ENCODE measurements around the gene MRNIP. TPM values are rescaled to one million over a fixed set of nuclear protein-coding genes. Genes with fewer than 3 reads are reported as not detected.

MRNIP gene
- total and polyA plus RNA-seq, 5 donors from 2014 or later, result 10.2 to 46.4 (median 18.2) TPM

DNA sequence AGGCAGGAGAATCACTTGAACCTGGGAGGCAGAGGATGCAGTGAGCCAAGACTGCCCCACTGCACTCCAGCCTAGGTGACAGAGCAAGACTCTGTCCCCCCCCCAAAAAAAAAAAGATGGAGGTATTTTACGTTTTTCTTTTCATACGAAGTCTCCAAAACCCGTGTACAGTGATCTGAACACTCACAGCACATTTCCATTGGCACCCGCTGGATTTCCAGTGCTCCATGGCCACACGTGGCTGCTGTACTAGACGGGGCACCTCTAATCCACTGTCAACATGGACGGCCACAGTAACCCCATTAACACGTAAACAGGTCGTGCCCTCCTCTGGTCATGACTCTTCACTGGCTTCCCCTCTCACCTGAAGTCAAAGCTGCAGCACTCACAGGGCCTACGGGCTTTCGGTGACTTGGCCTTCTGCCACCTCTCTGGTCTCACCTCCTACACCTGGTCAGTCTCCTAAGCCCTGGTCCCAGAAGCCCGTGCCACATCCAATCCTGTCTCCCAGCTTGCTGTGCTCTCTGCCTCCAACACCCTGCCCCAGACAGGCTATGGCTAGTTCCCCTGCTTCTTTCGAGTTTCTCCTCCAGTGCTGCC is 27.0 kb upstream of the MRNIP start:
- Histone ChIP-seq H3K4me1 (ENCODE audit: control insufficient read depth, insufficient read depth, low read length, poor library complexity, severe bottlenecking) (no peaks in the 10 kb centered on the region), H3K9me3 (ENCODE audit: control insufficient read depth in 2 of 2, low read length in 2 of 2) (peaks cover 13 to 21% of the 10 kb centered on the region in 2 experiments), H3K36me3 (ENCODE audit: control insufficient read depth, insufficient read depth, low read length) (peaks cover 41% of the 10 kb centered on the region), H3K27me3 (ENCODE audit: control insufficient read depth, insufficient read depth, low read length) (no peaks in the 10 kb centered on the region), H3K27ac (ENCODE audit: insufficient read depth, low read length, poor library complexity, severe bottlenecking) (no peak overlapping the region), H3K4me3 (ENCODE audit: low read depth, low read length) (no peak overlapping the region)
- H3K4me3 Mint-ChIP-seq, result no peak overlapping the region
- peaks cover 49% of the 10 kb centered on the region for H3K36me3 Mint-ChIP-seq
- H3K27me3 Mint-ChIP-seq, result no peaks in the 10 kb centered on the region
- peaks cover 0 to 27% (median 6%) of the 10 kb centered on the region in 7 donors for H3K9me3 Mint-ChIP-seq
- DNase-seq, result no peak
- peaks cover 0 to 2% (median 0%) of the 10 kb centered on the region in 4 donors for H3K4me1 Mint-ChIP-seq
- no peak overlapping the region for H3K27ac Mint-ChIP-seq
- ATAC-seq (ENCODE audit: low read depth in 2 of 2), result no peak

DNA sequence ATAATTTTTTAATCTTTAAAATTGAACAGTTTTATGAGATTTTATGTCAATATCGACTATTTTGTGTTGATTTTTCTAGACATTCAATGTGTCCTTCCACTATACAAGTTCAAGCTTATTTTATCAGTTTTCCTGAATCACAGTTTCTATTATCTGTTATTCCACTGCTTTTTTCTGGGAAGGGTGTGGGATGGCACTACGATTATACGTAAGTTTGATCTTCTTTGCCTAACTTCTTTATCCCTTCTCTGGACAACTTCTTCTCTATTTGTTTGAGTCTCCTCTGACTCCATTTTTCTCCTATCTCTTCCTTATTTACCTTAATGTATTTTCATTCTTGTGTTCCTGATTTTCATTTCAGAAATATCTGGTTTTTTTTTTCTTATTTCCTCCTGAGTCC is 24.5 kb upstream of the MRNIP start:
- no peak for ATAC-seq (ENCODE audit: low read depth in 2 of 2)
- H3K27me3 Mint-ChIP-seq, result no peaks in the 10 kb centered on the region
- H3K36me3 ChIP-seq (ENCODE audit: control insufficient read depth, insufficient read depth, low read length), result peaks cover 29% of the 10 kb centered on the region

DNA sequence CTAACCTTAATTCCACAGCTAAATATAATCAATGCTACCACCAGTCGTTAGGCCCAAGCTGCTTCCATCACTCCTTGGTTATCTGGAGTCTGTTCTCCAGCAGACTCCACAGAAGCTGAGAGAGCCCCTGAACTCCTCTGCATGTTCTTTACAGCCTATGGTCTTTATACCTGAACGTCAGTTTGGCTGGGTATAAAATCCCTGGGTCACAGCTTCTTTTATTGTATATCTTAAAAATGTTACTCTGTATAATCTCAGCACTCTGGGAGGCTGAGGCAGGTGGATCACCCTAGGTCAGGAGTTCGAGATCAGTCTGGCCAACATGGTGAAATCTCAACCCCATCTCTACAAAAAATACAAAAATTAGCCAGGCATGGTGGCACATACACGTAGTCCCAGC is 23.7 kb upstream of the MRNIP start:
- peaks cover 50% of the 10 kb centered on the region for H3K36me3 Mint-ChIP-seq
- no peaks in the 10 kb centered on the region for H3K27me3 ChIP-seq (ENCODE audit: control insufficient read depth, insufficient read depth, low read length)
- peaks cover 27% of the 10 kb centered on the region for H3K36me3 ChIP-seq (ENCODE audit: control insufficient read depth, insufficient read depth, low read length)
- peaks cover 0 to 2% (median 0%) of the 10 kb centered on the region in 4 donors for H3K4me1 Mint-ChIP-seq
- H3K4me3 ChIP-seq (ENCODE audit: low read depth, low read length), result no peak overlapping the region
- H3K4me1 ChIP-seq (ENCODE audit: control insufficient read depth, insufficient read depth, low read length, poor library complexity, severe bottlenecking), result no peaks in the 10 kb centered on the region
- ATAC-seq (ENCODE audit: low read depth in 2 of 2) (no peak), DNase-seq (no peak)
- no peak overlapping the region for H3K27ac ChIP-seq (ENCODE audit: insufficient read depth, low read length, poor library complexity, severe bottlenecking)
- peaks cover 13 to 21% of the 10 kb centered on the region in 2 experiments for H3K9me3 ChIP-seq (ENCODE audit: control insufficient read depth in 2 of 2, low read length in 2 of 2)
- no peak overlapping the region for H3K27ac Mint-ChIP-seq
- no peak overlapping the region for H3K4me3 Mint-ChIP-seq
- peaks cover 0 to 27% (median 6%) of the 10 kb centered on the region in 7 donors for H3K9me3 Mint-ChIP-seq
- no peaks in the 10 kb centered on the region for H3K27me3 Mint-ChIP-seq

More for the DNA sequence above, 24.5 kb upstream of the MRNIP start:
- Histone ChIP-seq H3K9me3 (ENCODE audit: control insufficient read depth in 2 of 2, low read length in 2 of 2) (peaks cover 13 to 21% of the 10 kb centered on the region in 2 experiments), H3K27me3 (ENCODE audit: control insufficient read depth, insufficient read depth, low read length) (no peaks in the 10 kb centered on the region), H3K27ac (ENCODE audit: insufficient read depth, low read length, poor library complexity, severe bottlenecking) (no peak overlapping the region), H3K4me1 (ENCODE audit: control insufficient read depth, insufficient read depth, low read length, poor library complexity, severe bottlenecking) (no peaks in the 10 kb centered on the region), H3K4me3 (ENCODE audit: low read depth, low read length) (no peak overlapping the region)
- Mint-ChIP-seq H3K27ac (no peak overlapping the region), H3K36me3 (peaks cover 49% of the 10 kb centered on the region), H3K4me1 (peaks cover 0 to 2% (median 0%) of the 10 kb centered on the region in 4 donors), H3K9me3 (peaks cover 0 to 27% (median 6%) of the 10 kb centered on the region in 7 donors), H3K4me3 (no peak overlapping the region)
- DNase-seq, result no peak

DNA sequence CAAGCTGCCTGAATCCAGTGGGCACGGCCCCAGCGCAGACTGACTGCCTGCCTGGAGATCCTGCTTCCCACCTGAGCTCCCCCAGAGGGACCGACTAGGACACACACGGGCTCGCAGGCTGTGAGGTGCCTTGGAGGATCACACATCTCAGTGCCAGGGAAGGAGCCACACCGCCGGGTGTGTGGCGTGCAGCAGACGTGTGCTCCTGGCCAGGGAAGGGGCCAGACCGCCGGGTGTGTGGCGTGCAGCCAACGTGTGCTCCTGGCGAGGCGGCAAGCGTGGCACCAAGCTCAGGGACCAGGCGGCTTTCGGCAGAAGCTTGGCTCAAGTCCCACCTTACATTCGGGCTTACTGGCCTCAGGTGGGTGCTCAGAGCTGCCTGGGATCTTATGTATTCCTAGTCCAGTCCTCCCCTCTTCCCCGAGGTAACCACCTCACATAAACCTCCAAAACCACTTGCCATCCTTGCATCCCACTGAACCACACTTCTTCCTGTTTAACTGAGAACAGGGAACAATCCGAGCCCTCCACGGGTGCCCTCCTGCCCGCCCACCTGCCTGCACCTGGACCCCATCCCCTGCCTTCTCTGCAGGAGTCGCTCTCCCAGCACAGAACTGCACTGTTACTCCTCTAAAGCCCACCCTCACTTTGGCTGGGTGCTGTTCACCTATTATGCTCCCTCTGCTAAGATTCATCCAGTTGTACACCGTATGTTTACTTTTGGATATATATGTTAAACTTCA is 22.4 kb upstream of the MRNIP start:
- Mint-ChIP-seq H3K4me1 (peaks cover 0 to 2% (median 0%) of the 10 kb centered on the region in 4 donors), H3K27me3 (no peaks in the 10 kb centered on the region), H3K36me3 (peaks cover 44% of the 10 kb centered on the region), H3K9me3 (peaks cover 0 to 26% (median 4%) of the 10 kb centered on the region in 7 donors), H3K27ac (no peak overlapping the region), H3K4me3 (no peak overlapping the region)
- Histone ChIP-seq H3K27me3 (ENCODE audit: control insufficient read depth, insufficient read depth, low read length) (no peaks in the 10 kb centered on the region), H3K4me1 (ENCODE audit: control insufficient read depth, insufficient read depth, low read length, poor library complexity, severe bottlenecking) (no peaks in the 10 kb centered on the region), H3K4me3 (ENCODE audit: low read depth, low read length) (no peak overlapping the region), H3K36me3 (ENCODE audit: control insufficient read depth, insufficient read depth, low read length) (peaks cover 26% of the 10 kb centered on the region), H3K9me3 (ENCODE audit: control insufficient read depth in 2 of 2, low read length in 2 of 2) (peaks cover 13 to 21% of the 10 kb centered on the region in 2 experiments), H3K27ac (ENCODE audit: insufficient read depth, low read length, poor library complexity, severe bottlenecking) (no peak overlapping the region)
- no peak for ATAC-seq (ENCODE audit: low read depth in 2 of 2)
- DNase-seq, result no peak

DNA sequence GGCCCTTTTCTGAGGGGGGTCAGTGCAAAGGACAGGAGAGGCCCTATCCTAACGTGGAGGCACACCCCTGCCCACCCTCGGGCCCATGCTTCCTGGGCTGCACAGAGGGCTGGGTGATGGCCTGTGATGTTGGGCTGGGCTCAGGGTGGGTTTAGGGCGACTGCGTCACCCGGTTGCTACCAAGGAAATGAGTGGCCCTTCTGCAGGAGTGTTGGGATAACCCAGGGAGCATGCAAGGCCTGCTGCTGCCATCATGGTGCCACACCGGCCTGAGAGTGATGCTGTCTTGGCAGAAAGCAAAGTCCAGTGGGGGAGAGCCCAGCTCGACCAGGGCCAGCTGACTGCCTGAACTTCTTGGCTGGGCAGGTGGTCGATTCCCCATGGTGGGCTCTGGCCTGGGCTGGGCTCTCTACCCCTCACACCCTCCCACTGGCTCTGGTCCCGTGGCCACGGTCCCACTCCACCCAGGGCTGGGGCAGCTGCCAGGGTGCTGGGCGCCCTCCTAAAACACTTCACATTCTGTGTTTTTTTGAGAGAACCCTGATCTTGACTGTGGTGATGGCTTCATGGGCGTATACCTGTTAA is 21.5 kb upstream of the MRNIP start:
- no peak overlapping the region for H3K27ac ChIP-seq (ENCODE audit: insufficient read depth, low read length, poor library complexity, severe bottlenecking)
- no peak for DNase-seq
- no peaks in the 10 kb centered on the region for H3K27me3 ChIP-seq (ENCODE audit: control insufficient read depth, insufficient read depth, low read length)
- Mint-ChIP-seq H3K36me3 (peaks cover 39% of the 10 kb centered on the region), H3K27me3 (no peaks in the 10 kb centered on the region), H3K4me3 (no peak overlapping the region), H3K9me3 (peaks cover 0 to 23% (median 4%) of the 10 kb centered on the region in 7 donors), H3K27ac (no peak overlapping the region), H3K4me1 (no peaks in the 10 kb centered on the region)
- ATAC-seq (ENCODE audit: low read depth in 2 of 2), result no peak
- peaks cover 13 to 21% of the 10 kb centered on the region in 2 experiments for H3K9me3 ChIP-seq (ENCODE audit: control insufficient read depth in 2 of 2, low read length in 2 of 2)
- H3K4me1 ChIP-seq (ENCODE audit: control insufficient read depth, insufficient read depth, low read length, poor library complexity, severe bottlenecking), result no peaks in the 10 kb centered on the region
- H3K4me3 ChIP-seq (ENCODE audit: low read depth, low read length), result no peak overlapping the region
- peaks cover 24% of the 10 kb centered on the region for H3K36me3 ChIP-seq (ENCODE audit: control insufficient read depth, insufficient read depth, low read length)

DNA sequence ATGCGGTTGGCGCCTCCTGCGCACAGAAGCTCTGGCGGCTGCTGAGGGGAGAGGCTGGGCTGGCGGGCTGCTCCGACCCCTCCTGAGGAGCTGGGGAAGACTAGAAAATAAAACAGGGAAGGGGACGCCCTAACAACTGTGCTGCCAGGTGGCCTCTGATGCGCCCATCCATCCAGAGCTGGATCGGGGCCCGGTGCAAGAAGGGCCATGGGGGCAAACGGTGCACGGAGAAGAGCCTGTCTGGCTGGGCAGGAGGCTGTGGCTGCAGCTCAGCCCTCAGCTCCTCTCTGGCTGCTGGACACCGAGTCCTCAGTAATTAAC is 21.0 kb upstream of the MRNIP start:
- H3K27ac ChIP-seq (ENCODE audit: insufficient read depth, low read length, poor library complexity, severe bottlenecking), result no peak overlapping the region
- H3K4me3 ChIP-seq (ENCODE audit: low read depth, low read length), result no peak overlapping the region
- ATAC-seq (ENCODE audit: low read depth in 2 of 2) (no peak), DNase-seq (no peak)
- H3K4me1 Mint-ChIP-seq, result no peaks in the 10 kb centered on the region
- H3K4me3 Mint-ChIP-seq, result no peak overlapping the region
- no peaks in the 10 kb centered on the region for H3K4me1 ChIP-seq (ENCODE audit: control insufficient read depth, insufficient read depth, low read length, poor library complexity, severe bottlenecking)
- peaks cover 13 to 21% of the 10 kb centered on the region in 2 experiments for H3K9me3 ChIP-seq (ENCODE audit: control insufficient read depth in 2 of 2, low read length in 2 of 2)
- no peak overlapping the region for H3K27ac Mint-ChIP-seq
- peaks cover 0 to 20% (median 3%) of the 10 kb centered on the region in 7 donors for H3K9me3 Mint-ChIP-seq
- no peaks in the 10 kb centered on the region for H3K27me3 ChIP-seq (ENCODE audit: control insufficient read depth, insufficient read depth, low read length)
- no peaks in the 10 kb centered on the region for H3K27me3 Mint-ChIP-seq
- peaks cover 34% of the 10 kb centered on the region for H3K36me3 Mint-ChIP-seq
- H3K36me3 ChIP-seq (ENCODE audit: control insufficient read depth, insufficient read depth, low read length), result peaks cover 25% of the 10 kb centered on the region

DNA sequence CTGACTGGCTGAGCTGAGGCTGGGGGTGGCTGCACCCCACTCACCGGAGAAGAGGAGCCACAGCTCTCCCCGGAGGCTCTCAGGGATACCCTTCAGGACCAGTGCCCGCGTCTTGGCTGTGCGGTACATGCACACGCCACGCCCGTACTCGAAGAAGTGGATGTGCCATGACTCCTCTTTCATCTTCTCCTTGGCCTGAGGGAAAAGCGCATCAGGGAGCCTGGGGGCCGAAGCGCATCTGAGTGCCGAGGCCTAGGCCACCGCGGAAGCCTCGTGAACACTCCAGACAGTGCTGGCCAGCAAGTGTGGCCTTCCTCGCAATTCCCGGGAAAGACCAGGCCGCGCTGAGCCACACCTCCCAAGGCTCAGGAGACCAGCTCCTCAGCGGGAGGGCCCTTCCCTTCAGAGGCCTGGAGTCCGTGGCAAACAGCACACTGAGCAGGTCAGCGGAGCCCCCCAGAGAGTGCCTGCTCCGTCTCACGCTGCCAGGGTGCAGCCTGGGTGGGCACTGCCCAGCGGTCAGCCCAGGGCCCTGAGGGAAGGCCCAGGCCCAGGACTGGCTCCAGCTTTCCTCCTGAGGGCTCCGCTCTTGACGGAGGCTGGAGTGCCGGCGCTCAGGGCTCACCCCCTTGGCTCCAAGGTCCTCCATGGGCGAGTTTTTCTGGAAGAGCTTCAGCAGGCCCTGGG is 20.5 kb upstream of the MRNIP start:
- no peak for ATAC-seq (ENCODE audit: low read depth in 2 of 2)
- Histone ChIP-seq H3K27me3 (ENCODE audit: control insufficient read depth, insufficient read depth, low read length) (no peaks in the 10 kb centered on the region), H3K4me1 (ENCODE audit: control insufficient read depth, insufficient read depth, low read length, poor library complexity, severe bottlenecking) (no peaks in the 10 kb centered on the region), H3K9me3 (ENCODE audit: control insufficient read depth in 2 of 2, low read length in 2 of 2) (peaks cover 9 to 20% of the 10 kb centered on the region in 2 experiments), H3K36me3 (ENCODE audit: control insufficient read depth, insufficient read depth, low read length) (peaks cover 23% of the 10 kb centered on the region), H3K27ac (ENCODE audit: insufficient read depth, low read length, poor library complexity, severe bottlenecking) (no peak overlapping the region), H3K4me3 (ENCODE audit: low read depth, low read length) (no peak overlapping the region)
- Mint-ChIP-seq H3K27ac (no peak overlapping the region), H3K36me3 (peaks cover 29% of the 10 kb centered on the region), H3K4me3 (no peak overlapping the region), H3K4me1 (no peaks in the 10 kb centered on the region), H3K27me3 (no peaks in the 10 kb centered on the region), H3K9me3 (peaks cover 0 to 16% (median 3%) of the 10 kb centered on the region in 7 donors)
- no peak for DNase-seq
